HG02938 (cell line): ENCODE results near the gene SRSF1.

ENCODE experiments used
- ATAC-seq: cut with Tn5 transposase; IDR thresholded peaks from one replicate; pipeline ENCODE4 v1.9.1; 2021; ENCODE audit warnings: mild to moderate bottlenecking, moderate library complexity; ENCODE audit not compliant: unreplicated experiment

Gene SRSF1

DNA sequence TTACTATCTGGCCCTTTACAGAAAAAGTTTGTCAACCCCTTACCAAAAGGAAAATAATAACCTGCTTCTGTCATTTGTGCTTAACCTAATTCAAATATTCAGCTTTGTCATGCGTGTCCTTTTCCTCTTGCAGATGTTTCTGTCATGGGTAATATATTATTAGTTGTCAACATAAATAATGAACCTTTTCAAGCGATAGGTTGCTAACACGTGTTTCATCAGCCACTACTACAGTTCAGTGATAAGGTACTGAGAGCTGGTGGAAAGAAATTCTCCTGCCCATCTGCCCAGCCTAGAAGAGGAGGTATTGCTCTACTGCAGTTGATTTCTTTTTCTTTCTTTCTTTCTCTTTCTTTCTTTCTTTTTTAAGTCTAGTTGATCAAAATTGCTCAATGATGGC is 12.0 kb upstream of the SRSF1 start:
- no peak for ATAC-seq

DNA sequence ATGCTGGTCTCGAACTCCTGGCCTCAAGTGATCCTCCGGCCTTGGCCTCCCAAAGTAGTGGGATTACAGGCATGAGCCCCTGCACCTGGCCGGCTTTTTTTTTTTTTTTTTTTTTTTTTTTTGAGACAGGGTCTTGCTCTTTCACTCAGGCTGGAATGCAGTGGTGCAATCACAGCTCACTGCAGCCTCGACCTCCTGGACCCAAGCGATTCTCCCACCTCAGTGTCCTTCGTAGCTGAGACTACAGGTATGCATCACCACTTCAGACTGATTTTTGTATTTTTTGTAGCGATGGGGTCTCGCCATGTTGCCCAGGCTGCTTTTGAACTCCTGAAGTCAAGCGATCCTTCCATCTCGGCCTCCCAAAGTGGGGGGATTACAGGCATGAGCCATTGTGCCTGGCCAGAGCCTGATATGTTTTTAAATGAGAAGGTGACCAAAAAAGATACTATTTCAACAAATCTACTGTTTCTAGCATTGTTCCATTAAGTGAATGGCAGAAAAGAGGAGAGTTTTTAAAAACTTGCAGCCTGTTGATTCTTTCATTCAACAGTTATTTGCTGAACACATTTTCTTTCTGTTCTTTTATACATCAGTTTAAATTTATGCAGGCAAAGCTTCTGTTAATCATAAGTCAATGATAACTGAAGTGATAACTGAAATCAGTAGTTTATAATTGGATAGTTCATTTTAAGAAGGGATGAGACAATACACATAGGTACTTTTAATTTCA is 3.2 kb upstream of the SRSF1 start:
- no peak for ATAC-seq

DNA sequence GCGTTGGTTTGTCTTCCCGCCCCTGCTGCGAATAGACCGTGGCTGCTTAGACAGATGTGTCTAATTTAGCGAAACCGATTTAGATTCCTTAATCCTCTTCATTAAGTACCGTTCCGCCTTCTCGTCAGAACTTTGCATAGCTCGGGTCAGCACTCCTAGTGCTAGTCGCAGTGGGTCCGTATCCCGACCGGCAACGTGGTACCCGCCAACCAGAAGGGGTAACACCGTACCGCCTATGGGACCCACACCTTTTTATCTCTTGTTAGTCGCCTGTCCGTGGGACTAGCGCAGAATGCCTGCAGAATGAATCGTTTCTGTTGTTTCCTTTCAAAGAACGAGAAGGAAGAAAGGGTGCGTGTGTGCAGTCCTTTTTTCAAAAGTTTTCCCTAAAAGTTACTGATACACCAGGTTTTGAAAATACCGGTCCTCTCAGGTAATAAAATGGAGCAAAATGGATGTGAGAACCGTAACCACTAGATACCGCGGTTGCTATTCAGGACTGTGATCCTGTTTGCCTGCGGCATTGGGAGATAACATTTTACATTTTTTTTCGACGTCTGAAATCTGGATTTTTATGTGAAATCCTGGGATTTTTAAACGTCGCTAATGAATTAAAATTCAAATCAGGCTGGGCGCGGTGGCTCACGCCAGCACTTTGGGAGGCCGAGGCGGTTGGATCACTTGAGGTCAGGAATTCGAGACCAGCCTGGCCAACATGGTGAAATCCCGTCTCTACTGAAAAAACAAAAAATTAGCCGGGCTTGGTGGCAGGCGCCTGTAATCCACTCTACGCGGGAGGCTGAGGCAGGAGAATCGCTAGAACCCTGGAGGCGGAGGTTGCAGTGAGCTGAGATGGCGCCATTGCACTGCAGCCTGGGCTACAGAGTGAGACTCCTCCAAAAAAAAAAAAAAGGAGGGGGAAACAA is 998 bp upstream of the SRSF1 start:
- ATAC-seq, result peak; percentile 19

DNA sequence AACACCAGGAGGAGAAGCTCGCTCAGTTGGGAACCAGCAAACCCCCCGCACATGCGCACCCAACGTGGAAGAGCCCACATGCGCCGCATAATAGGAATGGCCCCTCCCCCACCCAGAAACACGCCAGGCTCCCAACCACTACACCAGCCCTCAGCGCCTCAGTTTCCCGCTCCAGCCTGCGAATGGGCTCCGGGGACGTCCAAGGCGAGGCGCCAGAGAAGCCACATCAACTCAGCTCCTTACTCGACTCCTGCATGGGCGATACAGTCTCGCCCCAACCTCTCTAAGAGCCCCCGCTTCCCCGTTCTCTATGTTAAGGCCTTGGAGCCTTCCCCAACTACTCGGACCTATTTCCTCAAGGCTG is 504 bp downstream of the SRSF1 start:
- ATAC-seq, result no peak

DNA sequence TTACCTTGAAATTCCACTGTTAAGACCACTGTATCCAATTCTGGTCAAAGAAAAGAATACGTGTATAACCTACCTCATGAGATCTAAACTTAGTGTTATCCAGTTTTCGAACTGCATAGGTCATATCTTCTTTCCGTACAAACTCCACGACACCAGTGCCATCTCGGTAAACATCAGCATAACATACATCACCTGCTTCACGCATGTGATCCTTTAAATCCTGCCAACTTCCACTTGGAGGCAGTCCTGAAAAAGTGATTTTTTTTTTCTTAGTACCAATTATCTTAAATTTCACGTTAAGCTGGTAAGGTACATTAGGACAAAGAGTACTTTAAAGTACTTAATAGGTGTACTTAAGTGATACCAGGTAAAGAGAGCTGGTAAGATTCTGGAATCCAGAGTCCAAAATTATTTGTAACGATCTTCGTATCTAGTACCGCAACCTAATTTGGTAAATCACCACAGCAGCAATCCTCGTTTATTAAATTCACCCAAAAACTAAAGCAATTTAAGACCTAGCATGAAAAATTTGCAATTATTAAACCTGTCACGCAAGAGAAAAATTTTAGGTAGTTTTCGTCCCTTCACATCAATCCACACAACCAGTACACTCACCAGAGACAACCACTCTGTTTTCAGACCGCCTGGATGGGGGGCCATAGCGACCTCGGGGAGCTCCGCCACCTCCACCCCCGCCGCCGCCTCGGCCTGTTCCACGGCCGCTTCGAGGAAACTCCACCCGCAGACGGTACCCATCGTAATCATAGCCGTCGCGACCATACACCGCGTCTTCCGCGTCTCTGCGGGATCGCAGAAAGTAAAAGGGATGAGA is 1.1 kb downstream of the SRSF1 start:
- no peak for ATAC-seq

DNA sequence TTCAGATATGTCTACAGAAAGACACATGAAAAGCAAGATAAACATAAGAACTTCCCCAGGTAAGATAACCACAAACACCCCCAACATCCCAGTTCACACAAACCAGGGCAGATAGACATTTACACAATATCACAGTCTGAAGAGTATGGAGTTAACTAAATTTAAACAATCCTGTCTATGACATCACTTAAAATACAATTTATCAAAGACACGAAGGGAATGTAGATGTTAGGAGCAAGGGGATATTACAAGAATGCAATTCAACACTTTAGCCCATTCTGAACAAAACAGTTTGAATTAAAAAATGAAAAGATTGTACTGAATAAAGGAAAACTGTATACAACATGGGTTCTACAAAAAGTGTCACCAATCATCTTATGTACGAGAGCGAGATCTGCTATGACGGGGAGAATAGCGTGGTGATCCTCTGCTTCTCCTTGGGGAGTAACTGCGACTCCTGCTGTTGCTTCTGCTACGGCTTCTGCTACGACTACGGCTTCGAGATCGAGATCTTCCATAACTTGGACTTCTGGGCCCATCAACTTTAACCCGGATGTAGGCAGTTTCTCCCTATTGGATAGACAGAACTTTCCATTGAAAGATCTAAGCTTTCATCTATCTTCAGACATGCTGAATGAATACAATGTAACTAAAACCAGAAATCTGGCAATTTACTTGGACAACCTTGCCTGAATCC is 1.9 kb downstream of the SRSF1 start:
- ATAC-seq, result no peak

DNA sequence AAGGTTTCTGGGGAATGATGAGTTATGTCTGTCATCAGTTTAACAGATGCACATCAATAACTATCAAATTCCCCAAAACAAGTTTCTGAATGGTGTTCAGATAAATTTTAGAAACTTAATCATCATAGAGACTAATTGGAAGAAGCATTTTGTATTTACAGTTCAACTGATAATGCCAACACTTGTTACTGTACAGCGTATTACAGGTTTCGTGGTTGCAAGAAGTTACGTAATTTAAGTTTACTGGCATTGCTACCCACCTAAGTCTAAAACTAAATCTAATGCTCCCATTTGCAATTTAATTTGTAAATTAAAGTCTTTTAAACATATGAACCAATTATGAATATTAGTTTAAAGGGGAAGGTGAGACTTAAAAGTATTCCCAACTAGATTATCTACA is 3.0 kb downstream of the SRSF1 start:
- no peak for ATAC-seq

DNA sequence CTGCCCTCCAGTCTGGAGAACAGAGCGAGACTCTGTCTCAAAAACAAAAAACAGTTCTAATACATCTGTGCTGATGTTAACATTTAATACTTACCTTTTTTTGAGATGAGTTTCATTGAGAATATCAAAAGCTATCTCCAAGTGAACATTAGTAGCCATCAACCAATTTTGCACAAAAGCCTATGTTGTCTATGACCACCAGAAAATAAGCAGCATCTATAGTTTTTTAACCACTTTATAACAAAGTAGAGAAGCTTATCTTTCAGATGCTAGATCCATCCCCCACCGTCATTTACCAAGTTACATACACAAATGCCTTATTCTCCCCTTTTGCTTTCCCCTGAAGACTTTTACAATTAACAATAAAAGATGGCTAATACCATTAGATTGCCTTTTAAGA is 4.1 kb downstream of the SRSF1 start:
- no peak for ATAC-seq

DNA sequence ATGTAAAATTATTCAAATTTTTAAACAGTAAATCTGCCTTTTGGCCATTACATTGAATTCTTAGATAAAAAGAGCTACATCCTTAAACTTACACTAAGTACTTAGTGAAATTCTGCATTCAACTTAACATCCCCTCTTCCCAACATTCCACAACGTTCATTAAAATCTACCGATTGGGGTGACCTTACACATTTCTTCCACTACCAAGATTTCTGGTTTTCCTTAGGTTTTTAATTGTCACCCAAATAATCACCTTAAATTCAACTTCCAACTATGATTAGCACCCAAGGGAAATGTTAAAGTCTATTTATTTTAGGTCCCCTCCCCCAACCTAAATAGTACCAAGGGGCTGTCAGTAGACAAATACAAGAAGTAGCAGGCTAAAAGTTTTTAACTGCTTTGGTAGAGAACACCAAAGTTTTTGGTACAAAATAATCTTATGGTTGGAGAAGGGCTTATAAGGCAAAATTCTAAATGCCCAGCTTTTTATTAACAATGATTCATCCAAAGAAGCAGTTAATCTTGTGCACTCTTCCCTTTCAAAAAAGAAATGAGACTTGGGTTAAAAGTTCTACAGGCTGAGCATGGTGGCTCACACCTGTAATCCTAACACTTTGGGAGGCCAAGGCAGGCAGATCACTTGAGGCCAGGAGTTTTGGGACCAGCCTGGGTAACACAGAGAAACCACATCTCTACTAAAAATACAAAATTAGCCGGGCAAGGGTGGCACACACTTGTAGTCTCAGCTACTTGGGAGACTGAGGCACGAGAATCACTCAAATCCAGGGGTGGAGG is 4.7 kb downstream of the SRSF1 start:
- ATAC-seq, result no peak

DNA sequence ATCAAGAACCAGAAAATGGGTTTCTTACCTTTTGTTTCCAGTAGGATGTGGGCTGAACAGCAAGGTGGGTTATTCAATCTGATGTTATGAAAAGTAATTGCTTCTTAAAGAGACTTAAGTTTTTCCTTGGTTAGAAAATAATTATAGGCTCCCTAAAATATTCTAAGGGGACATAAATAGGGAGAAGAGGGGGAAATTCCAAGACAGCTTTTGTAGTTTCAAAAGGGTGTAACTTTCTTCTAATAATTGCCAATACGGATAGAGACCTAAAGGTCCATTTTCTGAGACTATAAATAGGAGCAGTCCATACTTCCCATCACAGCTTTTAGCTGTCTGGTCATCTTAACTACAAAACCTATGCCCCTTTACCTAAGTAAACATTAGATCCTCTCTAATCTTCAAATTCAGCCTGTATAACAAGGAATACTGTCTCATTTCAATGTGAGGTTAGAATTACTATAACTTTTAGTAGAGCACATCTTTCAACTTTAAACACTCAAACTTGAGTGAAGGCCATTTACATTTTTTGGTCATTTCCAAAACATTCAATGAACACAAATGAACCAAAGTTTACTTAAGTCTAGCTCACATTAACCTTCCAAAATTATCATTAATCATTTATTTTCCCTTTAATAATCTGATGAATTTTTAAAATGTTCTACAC is 5.5 kb downstream of the SRSF1 start:
- ATAC-seq, result no peak

DNA sequence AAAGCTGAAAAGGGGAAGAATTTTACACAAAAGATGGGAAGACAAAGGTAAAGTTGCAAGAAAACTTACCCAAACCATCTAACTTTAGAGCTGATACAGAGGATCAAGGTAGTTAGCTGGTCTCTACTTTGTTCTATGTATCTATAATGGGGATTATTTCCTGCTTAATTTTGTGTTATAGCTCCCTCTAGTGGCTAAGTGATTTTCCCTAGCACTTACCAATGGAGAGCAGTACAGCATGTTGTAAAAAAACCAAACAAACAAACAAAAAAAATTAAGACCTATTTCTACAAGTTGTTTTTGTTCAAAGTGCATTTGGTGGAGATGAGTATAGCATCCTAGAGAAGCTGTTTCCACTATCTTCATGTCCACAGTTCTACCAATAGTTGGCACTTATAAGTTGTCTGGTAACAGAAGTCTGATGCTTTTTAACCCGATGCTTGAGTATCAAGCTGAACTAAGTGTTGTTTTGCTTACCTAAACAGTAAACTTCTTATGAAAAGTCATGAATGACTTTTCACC is 7.5 kb downstream of the SRSF1 start:
- ATAC-seq, result no peak

DNA sequence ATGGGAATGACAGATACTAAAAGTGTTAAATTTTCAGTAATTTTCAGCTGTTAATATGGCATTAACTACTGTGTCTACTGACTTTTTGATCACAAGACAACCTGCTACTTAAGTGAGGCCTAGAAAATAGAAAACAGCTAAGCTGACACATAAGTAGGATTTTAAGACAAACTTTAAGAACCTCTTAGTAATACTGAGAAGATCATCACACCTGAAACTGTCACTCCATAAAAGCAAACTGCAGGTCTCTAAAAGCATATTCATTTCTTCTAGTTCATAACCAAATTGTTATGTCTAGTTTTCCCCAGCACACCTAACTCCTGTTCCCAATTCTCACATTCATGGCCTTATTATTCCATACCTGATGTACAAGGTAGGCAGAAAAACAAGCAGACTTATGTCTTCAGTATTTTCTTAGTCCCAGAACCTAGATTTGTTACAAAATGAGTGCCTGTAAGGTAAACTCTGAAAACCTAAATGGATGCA is 8.0 kb downstream of the SRSF1 start:
- no peak for ATAC-seq

DNA sequence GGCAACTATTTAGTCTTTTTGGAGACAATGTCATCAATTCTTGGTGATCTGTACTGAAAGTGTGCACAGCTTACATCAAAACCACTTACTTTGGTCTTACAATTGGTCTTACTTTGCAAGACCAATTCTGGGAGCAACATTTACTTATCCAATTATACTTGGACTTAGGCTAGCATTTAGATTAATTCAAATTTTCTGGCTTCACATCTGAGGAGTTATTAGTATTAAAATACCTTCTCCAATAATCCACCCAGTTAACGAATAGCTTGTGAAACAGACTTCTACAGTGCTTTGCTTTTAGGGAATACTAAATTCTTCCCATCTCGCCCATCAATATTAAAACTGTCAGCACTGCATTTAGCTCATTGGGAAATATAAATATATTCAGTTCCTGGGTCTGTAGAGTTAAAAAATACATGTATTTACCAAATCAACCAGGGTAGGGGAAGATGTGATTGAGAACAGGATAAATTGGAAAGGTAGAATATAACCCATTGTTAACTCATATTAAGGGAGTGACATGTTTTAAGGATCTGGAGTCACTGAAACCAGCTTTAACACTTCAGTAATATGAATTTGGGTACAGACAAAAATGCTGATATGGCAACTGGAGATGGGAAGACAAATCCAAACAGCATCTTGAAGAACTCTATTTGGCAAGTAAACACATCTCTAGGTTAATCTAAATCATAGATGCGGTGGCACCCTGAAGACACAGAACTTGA is 9.8 kb downstream of the SRSF1 start:
- ATAC-seq, result no peak

DNA sequence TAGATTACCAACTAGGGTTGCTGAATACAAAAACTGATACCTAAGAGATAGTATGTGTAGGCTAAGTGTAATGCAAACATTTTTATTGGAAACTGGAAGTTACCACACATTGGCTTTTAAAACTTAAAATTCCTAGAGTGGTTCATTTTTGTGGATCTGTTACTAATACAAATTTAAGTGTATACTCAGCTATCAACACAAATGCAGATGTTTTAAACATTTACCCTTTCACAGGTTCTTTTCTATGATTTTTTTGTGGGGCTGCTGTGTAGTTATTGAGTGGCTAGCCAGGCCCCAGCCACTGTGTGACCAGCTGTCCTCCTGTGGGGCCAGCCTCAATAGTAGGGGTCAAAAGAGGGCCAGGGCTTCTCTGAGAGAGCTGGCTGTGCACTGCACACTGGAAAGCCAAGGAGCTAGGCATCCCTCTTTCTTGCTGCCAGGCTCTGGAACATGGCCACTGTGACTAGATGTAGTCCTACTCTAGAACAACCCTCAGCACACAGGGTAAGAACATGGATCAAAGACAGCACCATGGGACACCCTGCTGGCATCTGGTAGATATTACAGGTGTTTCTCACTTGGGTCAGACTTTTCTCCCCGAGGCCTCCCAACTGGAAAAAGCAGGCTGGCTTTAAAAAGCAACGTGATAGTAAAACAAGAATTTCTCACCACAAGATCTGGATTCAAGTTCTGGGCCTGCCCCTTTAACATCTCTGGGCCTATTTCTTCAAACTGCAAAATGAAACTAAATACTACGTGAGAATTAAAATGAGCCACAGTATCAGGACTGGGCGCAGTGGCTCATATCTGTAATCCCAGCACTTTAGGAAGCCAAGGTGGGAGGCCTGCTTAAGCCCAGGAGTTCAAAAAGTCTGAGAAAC is 11.7 kb downstream of the SRSF1 start:
- ATAC-seq, result no peak

DNA sequence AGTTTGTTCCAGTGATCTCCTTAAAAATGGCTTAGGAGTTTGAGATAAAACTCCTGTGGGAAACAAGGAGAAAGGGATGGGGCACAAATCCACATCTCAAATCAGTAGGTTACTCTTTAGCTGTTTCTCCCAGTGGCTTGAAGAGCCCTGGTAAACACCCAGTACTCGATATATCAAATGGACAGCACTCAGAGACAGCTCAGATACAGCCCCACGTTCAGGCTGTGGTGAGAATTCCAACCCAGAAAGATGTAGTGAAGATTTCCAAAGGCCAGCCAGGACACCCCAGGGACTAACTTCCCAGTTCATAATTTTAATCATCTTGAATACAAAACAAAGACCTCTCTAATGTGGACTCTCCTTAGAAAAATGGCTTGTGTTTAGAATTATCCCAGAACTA is 12.6 kb downstream of the SRSF1 start:
- no peak for ATAC-seq

DNA sequence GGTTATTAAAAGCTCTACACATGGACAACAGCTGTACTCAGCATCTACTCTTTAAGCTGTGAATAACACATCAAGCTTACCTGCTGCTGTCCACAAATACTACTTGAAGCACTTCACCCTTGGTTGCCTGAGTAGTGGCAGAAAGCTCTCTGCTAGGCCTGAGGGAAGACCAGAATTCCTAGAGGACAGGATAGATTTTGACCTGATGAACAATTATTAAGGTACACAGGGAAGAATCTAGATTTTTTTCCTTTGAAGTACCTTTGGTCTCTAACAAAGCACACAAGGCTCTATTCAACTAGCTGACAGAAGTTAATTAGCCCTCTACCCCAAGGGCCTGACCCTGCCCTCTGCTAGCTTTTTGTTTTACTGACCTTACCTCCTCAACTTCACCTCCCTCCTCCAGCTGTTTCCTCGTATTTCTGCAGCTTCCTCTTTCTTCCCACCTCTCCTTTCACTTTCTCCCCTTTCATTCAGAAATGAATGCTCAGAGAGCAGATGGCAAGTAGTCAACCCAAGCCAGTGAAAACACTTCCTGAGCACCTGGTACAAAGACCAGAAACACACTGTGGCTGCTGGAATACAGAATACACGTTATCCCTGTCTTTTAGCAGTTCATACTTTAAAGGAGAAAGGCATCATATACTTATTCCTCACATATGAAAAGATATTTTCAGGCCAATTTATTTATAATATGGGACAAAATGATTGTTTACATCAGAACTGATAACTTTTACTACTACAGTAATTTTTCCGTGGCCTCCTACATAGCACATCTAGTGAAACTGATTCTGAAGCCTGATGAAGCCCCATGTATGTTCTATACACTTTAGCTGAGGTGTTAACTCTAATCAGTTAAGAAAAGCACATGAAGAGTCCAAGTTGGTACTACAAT is 13.3 kb downstream of the SRSF1 start:
- ATAC-seq, result no peak
